GM19467 (cell line): Measurements from ENCODE around the gene ACACA.

Experiments used
- ATAC-seq: cut with Tn5 transposase; IDR thresholded peaks from one replicate; pipeline ENCODE4 v1.9.1; 2021; ENCODE audit warnings: mild to moderate bottlenecking, moderate library complexity; ENCODE audit not compliant: unreplicated experiment

The ACACA gene

DNA sequence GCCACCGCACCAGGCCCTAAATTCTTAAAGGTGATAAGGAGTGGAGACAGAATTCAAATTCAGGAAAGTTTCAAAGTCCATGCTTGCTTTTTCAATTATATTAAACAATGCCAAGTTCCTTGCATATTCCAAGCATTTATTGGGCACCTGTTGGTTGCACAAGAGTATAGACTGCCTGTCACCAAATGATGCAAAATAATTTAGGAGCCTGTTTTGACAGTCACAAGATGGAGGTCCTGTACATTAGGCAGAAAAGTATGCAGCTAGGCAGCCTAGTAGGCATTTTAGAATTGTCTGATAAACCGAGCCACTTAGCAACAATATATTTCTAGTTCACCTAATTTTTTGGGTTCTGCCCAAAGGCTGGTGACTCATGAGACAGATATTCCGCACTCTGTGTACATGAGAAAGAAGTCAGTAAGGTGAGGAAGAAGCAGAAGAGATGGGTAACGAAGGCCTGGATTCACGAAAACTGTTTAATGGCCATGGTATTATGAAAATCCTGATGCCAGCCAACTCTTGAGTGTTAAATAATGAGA is 7.3 kb downstream of the ACACA start:
- ATAC-seq = no peak

DNA sequence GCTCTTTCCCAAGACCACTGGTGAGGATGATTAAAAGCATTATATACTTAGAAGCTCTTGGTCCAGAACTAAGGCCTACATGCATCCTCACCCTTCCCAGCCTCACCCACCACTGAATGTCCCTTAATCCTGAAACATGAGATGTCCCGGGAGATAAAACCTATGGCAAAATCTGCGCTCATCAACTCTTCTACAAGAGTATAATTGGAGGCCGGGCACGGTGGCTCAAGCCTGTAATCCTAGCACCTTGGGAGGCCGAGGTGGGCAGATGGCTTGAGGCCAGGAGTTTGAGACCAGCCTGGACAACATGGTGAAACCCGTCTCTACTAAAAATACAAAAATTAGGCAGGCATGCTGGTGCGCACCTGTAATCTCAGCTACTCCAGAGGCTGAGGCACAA is 13.3 kb downstream of the ACACA start:
- ATAC-seq = no peak

GRCh38 chr17:37392024-37392590 is 14.5 kb downstream of the ACACA start:
- ATAC-seq = no peak

GRCh38 chr17:37391146-37391545 is 15.5 kb downstream of the ACACA start:
- no peak for ATAC-seq

DNA sequence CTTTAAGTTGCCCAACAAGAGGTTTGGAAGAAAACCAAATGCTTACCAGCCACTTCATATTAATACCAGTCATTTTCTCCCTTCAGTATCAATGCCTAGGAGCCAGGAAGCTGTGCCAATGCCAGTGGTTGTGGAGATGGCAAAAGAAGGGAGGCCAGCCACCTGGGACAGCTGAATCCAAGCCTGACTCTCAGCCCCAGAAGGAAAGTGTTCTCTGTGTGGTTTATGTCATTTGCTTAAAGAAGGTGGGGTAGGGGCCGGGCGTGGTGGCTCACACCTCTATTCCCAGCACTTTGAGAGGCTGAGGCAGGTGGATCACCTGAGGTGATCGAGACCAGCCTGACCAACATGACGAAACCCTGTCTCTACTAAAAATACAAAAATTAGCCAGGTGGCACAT is 17.5 kb downstream of the ACACA start:
- ATAC-seq = no peak

DNA sequence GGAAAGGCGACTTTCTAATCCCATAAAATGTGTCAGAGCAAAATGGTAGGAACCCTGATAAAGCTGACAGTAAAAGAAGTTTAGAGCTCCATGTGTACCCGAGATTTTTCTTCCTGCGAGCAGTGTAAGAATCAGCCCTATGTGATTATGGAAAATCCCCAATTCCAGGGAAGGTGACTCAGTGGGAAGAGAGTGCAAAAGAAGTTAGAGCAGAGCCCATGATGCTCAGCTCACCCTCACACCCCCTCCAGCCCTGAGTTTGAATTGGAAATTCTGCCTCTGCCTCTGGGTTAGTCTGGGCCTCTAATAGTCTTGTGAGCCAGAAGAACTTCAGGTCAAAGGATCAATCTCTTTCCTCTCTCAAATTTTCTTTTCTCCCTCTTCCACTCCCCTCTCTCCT is 18.4 kb downstream of the ACACA start:
- no peak for ATAC-seq

DNA sequence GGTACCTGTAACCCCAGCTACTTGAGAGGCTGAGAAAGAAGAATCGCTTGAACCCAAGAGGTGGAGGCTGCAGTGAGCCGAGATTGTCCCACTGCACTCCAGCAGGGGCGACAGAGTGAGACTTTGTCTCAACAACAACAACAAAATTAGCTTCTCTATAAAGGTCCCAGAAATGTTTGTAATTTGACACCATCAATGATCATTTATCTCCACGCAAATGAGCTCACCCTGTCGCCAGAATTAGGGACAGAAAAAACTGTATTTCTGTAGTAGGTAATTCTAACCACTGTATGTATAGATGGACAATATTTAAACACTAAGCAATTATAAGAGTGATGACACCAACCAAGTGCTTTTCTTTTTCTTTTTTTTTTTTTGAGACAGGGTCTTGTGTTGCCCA is 20.2 kb downstream of the ACACA start:
- ATAC-seq = no peak

DNA sequence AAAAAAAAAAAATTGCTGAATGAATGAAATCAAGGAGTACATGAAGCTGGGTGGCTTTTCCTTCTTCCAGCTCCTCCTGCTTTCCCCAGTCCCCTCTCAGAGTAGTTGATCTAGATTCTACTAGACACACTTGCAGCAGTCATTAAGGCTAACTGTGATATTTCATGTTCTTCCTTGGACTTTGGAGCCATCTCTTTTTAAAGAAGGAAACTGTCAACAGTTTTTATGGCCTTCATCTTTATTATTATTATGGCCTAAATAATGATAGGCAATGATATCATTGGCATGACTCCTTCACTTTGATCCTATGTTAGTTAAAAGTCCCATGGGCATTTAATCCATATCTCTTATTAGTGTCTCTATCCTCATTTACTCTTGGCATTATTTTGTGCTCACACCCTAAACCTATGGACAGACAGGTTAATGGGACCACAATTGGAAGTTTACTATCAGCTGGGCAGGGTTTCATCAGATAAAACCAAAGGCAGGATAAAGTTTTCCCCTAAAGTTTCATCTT is 21.1 kb downstream of the ACACA start:
- ATAC-seq = no peak

DNA sequence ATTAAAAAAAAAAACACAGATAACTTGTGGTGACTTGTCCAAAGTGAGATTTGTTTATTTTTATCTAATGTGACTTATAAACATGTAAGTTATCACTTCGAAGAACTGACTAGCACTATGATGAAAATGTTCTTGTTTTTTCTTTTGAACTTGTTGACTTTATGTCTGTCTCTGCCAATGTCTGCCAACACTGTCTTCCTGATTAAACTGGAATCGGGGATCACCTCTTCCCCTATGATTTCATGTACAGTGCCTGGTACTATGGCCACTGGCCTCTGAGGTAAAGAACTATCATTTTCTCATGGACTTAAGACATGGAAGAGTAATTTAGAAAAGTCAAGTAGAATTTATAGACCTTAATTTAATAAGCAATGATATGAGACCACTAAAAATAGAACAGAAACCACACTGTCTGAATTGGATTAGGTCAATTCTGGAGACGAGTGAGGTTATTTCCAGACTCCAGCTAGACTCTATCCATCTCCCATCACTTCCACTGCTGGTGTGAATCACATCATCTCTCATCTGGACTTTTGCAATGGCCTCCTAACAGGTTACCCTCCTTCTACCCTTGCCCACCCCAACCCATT is 22.0 kb downstream of the ACACA start:
- ATAC-seq = no peak

DNA sequence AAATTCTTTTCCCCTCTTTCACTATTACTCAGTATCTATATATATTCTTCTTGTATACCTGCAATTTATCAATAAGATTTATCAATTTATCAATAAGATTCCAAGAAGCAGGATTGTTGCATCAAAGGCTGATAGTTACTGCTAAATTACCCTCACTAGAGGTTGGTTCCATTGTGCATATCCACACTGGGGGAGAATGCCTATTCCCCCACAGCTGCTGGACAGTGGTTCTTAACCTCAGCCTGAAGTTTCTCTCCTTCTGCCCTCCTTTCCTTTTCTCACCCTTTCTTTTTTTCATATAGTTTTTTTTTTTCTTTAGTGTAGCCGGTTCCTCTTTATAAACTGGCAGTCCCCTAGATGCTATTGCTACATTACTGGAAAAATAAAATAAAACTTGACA is 24.6 kb downstream of the ACACA start:
- no peak for ATAC-seq

DNA sequence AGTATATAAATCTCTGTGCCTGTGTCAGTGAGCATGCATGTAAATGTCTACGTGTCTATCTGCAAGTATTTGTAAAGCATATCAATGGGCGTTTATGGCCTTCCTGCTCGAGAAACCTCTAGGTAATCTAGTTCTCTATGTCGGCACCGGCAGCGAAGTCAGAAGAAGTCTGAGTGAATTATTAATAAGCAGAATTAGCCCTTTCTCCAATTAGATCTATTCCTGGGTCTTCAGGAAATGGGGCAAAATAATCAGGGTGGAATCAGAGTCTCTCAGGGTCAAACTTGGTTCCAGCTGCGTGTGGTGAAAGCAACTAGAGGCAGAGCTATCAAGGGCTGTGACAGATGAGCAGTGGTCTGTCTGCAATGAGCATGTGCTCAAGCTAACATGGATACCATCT is 30.9 kb downstream of the ACACA start, which contains the start of gene C17orf78:
C17orf78 (plus strand) TSS at position 280 of the 400 bp plus-strand sequence; CDS start at position 388, 108 bp downstream.
- no peak for ATAC-seq

DNA sequence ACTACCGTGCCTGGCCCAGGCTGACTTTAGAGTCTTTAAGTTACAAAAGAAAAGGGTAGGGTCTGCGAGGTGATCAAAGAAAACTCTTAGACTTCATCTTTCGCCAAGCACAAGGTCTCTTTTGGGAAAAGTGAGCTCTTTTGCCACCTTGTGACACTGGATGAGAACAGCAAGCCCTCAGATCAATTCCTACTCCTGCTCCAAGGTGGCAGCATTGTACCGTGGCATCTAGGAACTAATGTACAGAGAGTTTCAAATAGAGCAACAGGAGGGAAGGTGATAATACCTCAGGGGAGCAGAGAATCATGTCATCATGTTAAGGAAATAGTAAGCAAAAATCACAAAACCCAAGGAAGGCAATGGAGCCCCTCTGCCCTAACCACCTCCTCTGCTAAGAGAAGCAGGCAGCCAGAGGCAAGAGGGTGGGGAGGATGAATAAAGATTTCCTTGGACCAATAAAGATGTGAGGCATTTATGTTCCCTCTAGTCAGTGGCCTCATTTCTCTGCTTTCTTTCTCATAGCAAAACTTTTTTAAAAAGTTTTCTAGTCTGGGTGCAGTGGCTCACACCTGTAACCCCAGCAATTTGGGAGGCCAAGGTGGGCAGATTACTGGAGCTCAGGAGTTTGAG is 33.0 kb downstream of the ACACA start:
- peak; percentile 64 for ATAC-seq

- ATAC-seq = no peak
Observed at GRCh38 chr17:37368577-37368976, 38.1 kb downstream of the ACACA start.

- no peak for ATAC-seq
Observed at GRCh38 chr17:37365589-37365988, 41.0 kb downstream of the ACACA start.

DNA sequence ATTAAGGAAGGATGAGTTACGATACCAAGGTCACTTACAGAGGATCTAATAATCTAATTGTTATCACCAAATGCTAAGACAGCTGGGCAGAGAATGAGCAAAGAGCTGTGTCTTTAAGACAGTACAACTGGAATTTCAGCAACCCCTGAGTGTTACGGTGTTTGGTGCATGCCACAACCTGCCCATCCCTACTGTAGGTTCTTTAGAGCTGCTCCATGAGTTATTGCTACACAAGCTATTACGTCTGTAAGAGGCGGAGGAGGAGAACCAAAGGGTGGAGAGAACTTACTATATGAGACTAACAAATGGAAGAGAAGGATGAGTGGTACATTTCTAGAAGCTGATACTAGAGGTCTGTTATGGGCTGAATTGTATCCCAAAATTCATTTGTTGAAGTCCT is 45.1 kb downstream of the ACACA start:
- ATAC-seq = no peak

GRCh38 chr17:37360632-37361031 is 46.0 kb downstream of the ACACA start:
- no peak for ATAC-seq

GRCh38 chr17:37359682-37360188 is 46.9 kb downstream of the ACACA start:
- ATAC-seq = no peak

DNA sequence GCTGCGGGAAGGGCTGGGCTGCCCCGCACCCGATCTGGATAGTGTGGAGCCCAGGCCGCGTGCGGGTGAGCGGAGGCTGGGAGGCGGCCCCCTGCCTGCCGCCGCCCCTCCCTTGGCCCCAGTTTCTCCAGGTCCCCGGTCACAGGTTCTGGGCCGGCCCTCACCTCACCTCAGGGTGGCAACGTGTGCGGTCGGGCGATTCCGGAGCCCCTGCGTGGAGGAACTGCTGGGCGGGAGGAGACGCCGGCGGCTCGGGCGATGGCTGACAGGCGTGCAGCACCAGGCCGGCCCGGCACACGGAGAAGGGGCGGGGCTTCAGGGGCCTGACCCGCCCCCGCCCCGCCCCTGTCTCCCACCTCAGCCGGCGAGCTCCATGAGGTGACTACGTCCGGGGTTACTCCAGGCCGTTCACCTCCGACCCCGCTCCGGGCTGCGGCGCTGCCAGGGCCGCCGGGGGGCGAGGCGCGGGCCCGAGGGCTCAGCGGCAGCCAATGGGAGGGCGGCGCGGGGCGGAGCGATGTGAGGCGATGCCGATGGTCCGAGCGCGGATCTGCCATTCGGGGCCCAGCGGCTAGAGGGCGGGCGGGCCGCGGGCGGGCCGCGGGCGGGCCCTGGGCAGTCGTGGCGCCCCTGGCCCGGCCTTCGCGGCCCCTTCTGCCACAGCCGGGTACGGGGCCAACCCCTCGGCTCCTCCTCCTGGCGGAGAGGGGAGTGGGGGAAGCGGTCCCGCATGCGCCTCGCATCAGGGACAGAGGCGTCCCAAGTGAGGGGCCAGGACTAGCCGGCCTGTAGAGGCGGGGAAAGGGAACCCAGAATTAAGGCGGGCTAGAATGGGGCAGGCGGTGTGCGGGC is 47.6 kb downstream of the ACACA start:
- ATAC-seq = peak; percentile 94

DNA sequence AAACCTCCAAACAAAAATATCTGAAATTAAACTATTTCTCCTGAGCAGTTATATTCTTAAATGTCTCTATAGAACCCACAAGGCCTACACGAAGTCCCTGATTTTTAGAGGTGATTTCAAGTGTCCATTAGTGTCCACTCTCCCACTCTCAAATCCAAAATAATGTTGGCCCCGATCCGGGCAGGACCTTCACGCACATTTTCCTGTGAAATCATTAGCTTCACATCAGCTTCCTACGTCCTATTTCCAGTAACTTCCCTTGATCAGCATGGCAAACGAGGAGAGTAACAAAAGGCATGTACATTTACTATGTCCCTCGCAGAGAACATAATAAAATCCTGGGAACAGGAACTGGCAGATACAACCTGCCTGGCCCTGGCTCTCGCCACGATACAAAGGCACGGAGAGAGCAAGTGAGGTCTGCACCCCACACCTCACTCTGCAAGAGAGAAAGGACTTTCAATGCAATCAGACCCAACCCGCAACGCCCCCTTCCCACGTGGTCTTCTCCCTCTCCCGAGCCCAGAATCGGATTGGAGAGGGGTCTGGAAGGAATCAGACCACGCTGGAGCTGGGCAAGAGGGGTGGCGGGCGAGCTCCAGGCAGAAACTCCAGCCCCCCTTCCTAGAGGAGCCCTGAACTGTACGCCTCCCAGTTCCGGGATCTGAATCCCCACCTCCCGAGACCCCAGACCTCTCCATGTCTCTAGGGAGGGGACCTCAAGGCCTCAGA is 48.4 kb downstream of the ACACA start:
- ATAC-seq = peak; percentile 6
